ENCODE measurements around the gene UBE2J2.

- TF ChIP-seq, protein P1, sequence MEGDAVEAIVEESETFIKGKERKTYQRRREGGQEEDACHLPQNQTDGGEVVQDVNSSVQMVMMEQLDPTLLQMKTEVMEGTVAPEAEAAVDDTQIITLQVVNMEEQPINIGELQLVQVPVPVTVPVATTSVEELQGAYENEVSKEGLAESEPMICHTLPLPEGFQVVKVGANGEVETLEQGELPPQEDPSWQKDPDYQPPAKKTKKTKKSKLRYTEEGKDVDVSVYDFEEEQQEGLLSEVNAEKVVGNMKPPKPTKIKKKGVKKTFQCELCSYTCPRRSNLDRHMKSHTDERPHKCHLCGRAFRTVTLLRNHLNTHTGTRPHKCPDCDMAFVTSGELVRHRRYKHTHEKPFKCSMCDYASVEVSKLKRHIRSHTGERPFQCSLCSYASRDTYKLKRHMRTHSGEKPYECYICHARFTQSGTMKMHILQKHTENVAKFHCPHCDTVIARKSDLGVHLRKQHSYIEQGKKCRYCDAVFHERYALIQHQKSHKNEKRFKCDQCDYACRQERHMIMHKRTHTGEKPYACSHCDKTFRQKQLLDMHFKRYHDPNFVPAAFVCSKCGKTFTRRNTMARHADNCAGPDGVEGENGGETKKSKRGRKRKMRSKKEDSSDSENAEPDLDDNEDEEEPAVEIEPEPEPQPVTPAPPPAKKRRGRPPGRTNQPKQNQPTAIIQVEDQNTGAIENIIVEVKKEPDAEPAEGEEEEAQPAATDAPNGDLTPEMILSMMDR (IDR thresholded peaks at IDR 0.05), result no peak
- no peak for TF ChIP-seq POLR2A (IDR thresholded peaks at IDR 0.05)
Observed at GRCh38 chr1:1243807-1244191, 29.9 kb downstream of the UBE2J2 start.

Data from body of pancreas (tissue), 4 donors.